BLaER1 treated with 17β-estradiol and CSF1 and Interleukin-3, amounts not matched to agents 10 nM and 100 nM (cell line): ENCODE results near the gene ACADS.

ENCODE experiments used
- H3K27ac ChIP-seq, 11 experiments: shearing (Covaris generic); formaldehyde crosslinking; 2 replicates each; pipeline ENCODE4 v1.8.1; 2022
- H3K27me3 ChIP-seq, 11 experiments: shearing (Covaris generic); formaldehyde crosslinking; 2 replicates each; pipeline ENCODE4 v1.8.1; 2022
- H3K36me3 ChIP-seq, 11 experiments: shearing (Covaris generic); formaldehyde crosslinking; 2 replicates each; pipeline ENCODE4 v1.8.1; 2022
- H3K4me1 ChIP-seq, 10 experiments: shearing (Covaris generic); formaldehyde crosslinking; 2 replicates each; pipeline ENCODE4 v1.8.1; 2022
- H3K4me2 ChIP-seq, 11 experiments: shearing (Covaris generic); formaldehyde crosslinking; 2 replicates each; pipeline ENCODE4 v1.8.1; 2022
- H3K4me3 ChIP-seq, 10 experiments: shearing (Covaris generic); formaldehyde crosslinking; 2 replicates each; pipeline ENCODE4 v1.8.1; 2022
- H3K9ac ChIP-seq, 11 experiments: shearing (Covaris generic); formaldehyde crosslinking; 2 replicates each; pipeline ENCODE4 v1.8.1; 2022
- H3K9me3 ChIP-seq, 11 experiments: shearing (Covaris generic); formaldehyde crosslinking; replicated peaks in 1 of 11; 2 replicates each; pipeline ENCODE4 v1.8.1; 2022
- H4K20me1 ChIP-seq, 11 experiments: shearing (Covaris generic); formaldehyde crosslinking; 2 replicates each; pipeline ENCODE4 v1.8.1; 2022
- Cebpa-rat ChIP-seq, 11 experiments: shearing (Covaris generic); IDR thresholded peaks; 2 replicates each; pipeline ENCODE4 v1.8.1; 2022

The ACADS gene

GRCh38 chr12:120759591-120760348 lies 34.1 kb downstream of the ACADS start:
- Histone ChIP-seq H3K4me2 (peak overlapping the region; percentile 62 to 87 (median 83)), H3K27me3 (peaks cover 0 to 59% (median 48%) of the 10 kb centered on the region in 11 experiments; a peak in 17 of 22 replicates), H3K36me3 (peaks cover 27 to 45% (median 38%) of the 10 kb centered on the region in 11 experiments), H3K9ac (0 out of 22 replicates have a peak overlapping the region, but pooled peaks of 1 of the 11 experiments have one; percentile 16), H3K4me1 (peaks cover 14 to 33% (median 25%) of the 10 kb centered on the region in 10 experiments), H4K20me1 (peaks cover 18 to 69% (median 46%) of the 10 kb centered on the region in 11 experiments; a peak in 20 of 22 replicates), H3K9me3 (peaks cover 5 to 11% (median 7%) of the 10 kb centered on the region in 11 experiments), H3K4me3 (0 out of 20 replicates have a peak overlapping the region, but pooled peaks of 1 of the 10 experiments have one; percentile 19), H3K27ac (peak overlapping the region in 7 of 11 experiments; percentile 6 to 44 (median 26); a peak in 7 of 22 replicates)
- peak in 5 of 11 experiments; percentile 21 to 49 (median 47); a peak in 5 of 22 replicates for TF ChIP-seq Cebpa-rat (IDR thresholded peaks at IDR 0.05)

GRCh38 chr12:120760349-120761254 lies 35.0 kb downstream of the ACADS start:
- H3K4me1 ChIP-seq = peaks cover 14 to 33% (median 25%) of the 10 kb centered on the region in 10 experiments
- peaks cover 18 to 74% (median 46%) of the 10 kb centered on the region in 11 experiments; a peak in 20 of 22 replicates for H4K20me1 ChIP-seq
- peaks cover 35 to 53% (median 46%) of the 10 kb centered on the region in 11 experiments for H3K36me3 ChIP-seq
- peaks cover 0 to 59% (median 48%) of the 10 kb centered on the region in 11 experiments; a peak in 17 of 22 replicates for H3K27me3 ChIP-seq
- no peak for TF ChIP-seq Cebpa-rat (IDR thresholded peaks at IDR 0.05)
- H3K9ac ChIP-seq = no peak overlapping the region
- no peak overlapping the region for H3K4me3 ChIP-seq
- H3K4me2 ChIP-seq = peak overlapping the region; percentile 62 to 87 (median 83)
- no peak overlapping the region for H3K27ac ChIP-seq
- H3K9me3 ChIP-seq = peaks cover 0 to 3% (median 0%) of the 10 kb centered on the region in 11 experiments; a peak in 5 of 22 replicates

- Histone ChIP-seq H3K4me3 (no peak overlapping the region), H3K9me3 (no peaks in the 10 kb centered on the region), H3K27ac (no peak overlapping the region), H4K20me1 (peaks cover 18 to 83% (median 48%) of the 10 kb centered on the region in 11 experiments; a peak in 20 of 22 replicates), H3K36me3 (peaks cover 44 to 62% (median 55%) of the 10 kb centered on the region in 11 experiments), H3K4me1 (peaks cover 14 to 33% (median 25%) of the 10 kb centered on the region in 10 experiments), H3K4me2 (0 out of 22 replicates have a peak overlapping the region, but pooled peaks of 2 of the 11 experiments have one; percentile 84 to 87), H3K9ac (no peak overlapping the region), H3K27me3 (peaks cover 0 to 59% (median 48%) of the 10 kb centered on the region in 11 experiments; a peak in 17 of 22 replicates)
- TF ChIP-seq Cebpa-rat (IDR thresholded peaks at IDR 0.05) = no peak
Observed at GRCh38 chr12:120761519-120761934, 35.9 kb downstream of the ACADS start.

- peaks cover 0 to 56% (median 47%) of the 10 kb centered on the region in 11 experiments; a peak in 17 of 22 replicates for H3K27me3 ChIP-seq
- peaks cover 14 to 33% (median 25%) of the 10 kb centered on the region in 10 experiments for H3K4me1 ChIP-seq
- H3K9me3 ChIP-seq = no peaks in the 10 kb centered on the region
- H3K36me3 ChIP-seq = peaks cover 50 to 68% (median 61%) of the 10 kb centered on the region in 11 experiments
- H3K4me2 ChIP-seq = no peak overlapping the region
- no peak for TF ChIP-seq Cebpa-rat (IDR thresholded peaks at IDR 0.05)
- no peak overlapping the region for H3K4me3 ChIP-seq
- peaks cover 18 to 86% (median 52%) of the 10 kb centered on the region in 11 experiments; a peak in 20 of 22 replicates for H4K20me1 ChIP-seq
- H3K27ac ChIP-seq = no peak overlapping the region
- H3K9ac ChIP-seq = no peak overlapping the region
Observed at GRCh38 chr12:120762086-120762485, 36.5 kb downstream of the ACADS start.

- H3K36me3 ChIP-seq = peaks cover 62 to 80% (median 72%) of the 10 kb centered on the region in 11 experiments
- H4K20me1 ChIP-seq = peaks cover 18 to 89% (median 55%) of the 10 kb centered on the region in 11 experiments; a peak in 20 of 22 replicates
- H3K27ac ChIP-seq = no peak overlapping the region
- TF ChIP-seq Cebpa-rat (IDR thresholded peaks at IDR 0.05) = no peak
- H3K4me3 ChIP-seq = no peak overlapping the region
- no peak overlapping the region for H3K4me2 ChIP-seq
- H3K9ac ChIP-seq = no peak overlapping the region
- H3K9me3 ChIP-seq = no peaks in the 10 kb centered on the region
- H3K27me3 ChIP-seq = peaks cover 0 to 45% (median 35%) of the 10 kb centered on the region in 11 experiments; a peak in 17 of 22 replicates
- peaks cover 14 to 33% (median 25%) of the 10 kb centered on the region in 10 experiments for H3K4me1 ChIP-seq
Observed at GRCh38 chr12:120763250-120763649, 37.6 kb downstream of the ACADS start.

GRCh38 chr12:120764816-120765215 lies 39.2 kb downstream of the ACADS start:
- Histone ChIP-seq H3K36me3 (peaks cover 71 to 95% (median 84%) of the 10 kb centered on the region in 11 experiments), H3K9ac (no peak overlapping the region), H3K27ac (no peak overlapping the region), H3K27me3 (peaks cover 0 to 33% (median 24%) of the 10 kb centered on the region in 11 experiments; a peak in 16 of 22 replicates), H3K4me1 (peaks cover 6 to 18% (median 13%) of the 10 kb centered on the region in 10 experiments), H4K20me1 (peaks cover 18 to 83% (median 51%) of the 10 kb centered on the region in 11 experiments; a peak in 20 of 22 replicates), H3K9me3 (no peaks in the 10 kb centered on the region), H3K4me3 (no peak overlapping the region), H3K4me2 (no peak overlapping the region)
- no peak for TF ChIP-seq Cebpa-rat (IDR thresholded peaks at IDR 0.05)

GRCh38 chr12:120766566-120766965 lies 40.9 kb downstream of the ACADS start:
- H3K9me3 ChIP-seq = no peaks in the 10 kb centered on the region
- no peak overlapping the region for H3K27ac ChIP-seq
- H4K20me1 ChIP-seq = peaks cover 10 to 73% (median 34%) of the 10 kb centered on the region in 11 experiments; a peak in 20 of 22 replicates
- no peak overlapping the region for H3K4me2 ChIP-seq
- H3K4me1 ChIP-seq = 0 out of 20 replicates have a peak, but pooled peaks cover 0 to under 1% (median 0%) of the 10 kb centered on the region in 10 experiments
- peaks cover 0 to 15% (median 8%) of the 10 kb centered on the region in 11 experiments; a peak in 14 of 22 replicates for H3K27me3 ChIP-seq
- H3K4me3 ChIP-seq = no peak overlapping the region
- TF ChIP-seq Cebpa-rat (IDR thresholded peaks at IDR 0.05) = no peak
- H3K36me3 ChIP-seq = peaks cover 74 to 100% (median 91%) of the 10 kb centered on the region in 11 experiments
- no peak overlapping the region for H3K9ac ChIP-seq
